COLO829 (cell line): ENCODE measurements around the gene XRCC1.
A peak's percentile ranks its signal among the peaks of the same experiment; 100 is the strongest.
"Not testable (repeated sequence)": the region's sequence is repeated elsewhere in the genome, so short reads cannot be mapped to it uniquely, and the experiment has no call there.

Source experiments
- DNase-seq: peaks from one replicate; pipeline ENCODE4 v3.0.0; 2012; ENCODE audit warnings: low spot score

The XRCC1 gene

GRCh38 chr19:43545981-43546380, 29.3 kb downstream of the XRCC1 start:
- DNase-seq: no peak

- no peak for DNase-seq
Observed at GRCh38 chr19:43545276-43545675, 30.1 kb downstream of the XRCC1 start.

GRCh38 chr19:43544077-43544476, 31.2 kb downstream of the XRCC1 start:
- no peak for DNase-seq

- no peak for DNase-seq
Observed at GRCh38 chr19:43541920-43542650, 33.2 kb downstream of the XRCC1 start.

GRCh38 chr19:43540381-43540780, 34.9 kb downstream of the XRCC1 start:
- no peak for DNase-seq

- no peak for DNase-seq
Observed at GRCh38 chr19:43538922-43539321, 36.4 kb downstream of the XRCC1 start.

GRCh38 chr19:43534816-43535761, 40.2 kb downstream of the XRCC1 start:
- DNase-seq: no peak

- DNase-seq: no peak
Observed at GRCh38 chr19:43534305-43534815, 41.0 kb downstream of the XRCC1 start.

- DNase-seq: peak; percentile 99
Observed at GRCh38 chr19:43533546-43534304, 41.6 kb downstream of the XRCC1 start.

GRCh38 chr19:43532962-43533545, 42.3 kb downstream of the XRCC1 start, which contains the start of gene ZNF575:
Gene ZNF575 (plus strand): TSS chr19:43533188. CDS start chr19:43534423, 1,235 bp downstream.
- peak; percentile 95 for DNase-seq

- peak; percentile 36 for DNase-seq
Observed at GRCh38 chr19:43532571-43532961, 42.8 kb downstream of the XRCC1 start.

- no peak for DNase-seq
Observed at GRCh38 chr19:43527860-43528622, 47.3 kb downstream of the XRCC1 start.

- no peak for DNase-seq
Observed at GRCh38 chr19:43526884-43527859, 48.2 kb downstream of the XRCC1 start, which contains the start of gene ETHE1. Gene ETHE1 (minus strand): TSS chr19:43527201. CDS start chr19:43527177, 24 bp downstream.

- no peak for DNase-seq
Observed at GRCh38 chr19:43525836-43526771, 49.2 kb downstream of the XRCC1 start.

- DNase-seq: no peak
Observed at GRCh38 chr19:43524922-43525835, 50.1 kb downstream of the XRCC1 start.

GRCh38 chr19:43523696-43524095, 51.6 kb downstream of the XRCC1 start:
- not testable (repeated sequence) for DNase-seq

- DNase-seq: no peak
Observed at GRCh38 chr19:43522929-43523328, 52.4 kb downstream of the XRCC1 start.
